GM12872 (cell line): ENCODE measurements around the gene NODAL.

Source experiments
- CTCF ChIP-seq: IDR thresholded peaks from 3 replicates; pipeline ENCODE4 v1.5.1; 2011; ENCODE audit warnings: low read depth, mild to moderate bottlenecking, low read length, moderate library complexity; ENCODE audit not compliant: insufficient read depth

Gene NODAL

GRCh38 chr10:70435241-70436085 lies 6.0 kb downstream of the NODAL start:
- TF ChIP-seq CTCF: no peak

- TF ChIP-seq CTCF: no peak
These were observed 7.8 kb downstream of the NODAL start for GRCh38 chr10:70433581-70434280.

- TF ChIP-seq CTCF: no peak
These were observed 8.8 kb downstream of the NODAL start for GRCh38 chr10:70432561-70433263.

GRCh38 chr10:70432101-70432500 lies 9.4 kb downstream of the NODAL start:
- TF ChIP-seq CTCF: no peak

GRCh38 chr10:70430493-70431445 lies 10.7 kb downstream of the NODAL start:
- TF ChIP-seq CTCF: no peak

- no peak for TF ChIP-seq CTCF
These were observed 14.7 kb downstream of the NODAL start for GRCh38 chr10:70426823-70427222.

- no peak for TF ChIP-seq CTCF
These were observed 16.4 kb downstream of the NODAL start for GRCh38 chr10:70425096-70425495.
